WERI-Rb-1 (cell line): Measurements from ENCODE around the gene ZNF319.

Experiments
- DNase-seq: peaks from one replicate; pipeline ENCODE4 v3.0.0-alpha.2; 2020
- H3K27ac ChIP-seq: fragments of 250-450 bp; sonication (Bioruptor Pico); 2 replicates; pipeline ENCODE4 v1.5.1; 2020; ENCODE audit warnings: mild to moderate bottlenecking, moderate library complexity
- H3K27me3 ChIP-seq: fragments of 250-450 bp; sonication (Bioruptor Pico); 2 replicates; pipeline ENCODE4 v1.5.1; 2021; ENCODE audit warnings: mild to moderate bottlenecking, low read depth, moderate library complexity; ENCODE audit not compliant: insufficient read depth, severe bottlenecking
- H3K36me3 ChIP-seq: fragments of 250-450 bp; sonication (Bioruptor Pico); 2 replicates; pipeline ENCODE4 v1.5.1; 2020; ENCODE audit warnings: mild to moderate bottlenecking, moderate library complexity
- H3K4me3 ChIP-seq: 2 replicates; pipeline ENCODE4 v1.5.1; 2011; ENCODE audit warnings: low read depth, mild to moderate bottlenecking, control low read depth, low read length
- H3K9me3 ChIP-seq: fragments of 250-450 bp; sonication (Bioruptor Pico); 2 replicates; pipeline ENCODE4 v1.5.1; 2021; ENCODE audit warnings: mild to moderate bottlenecking, moderate library complexity; ENCODE audit not compliant: severe bottlenecking
- CTCF ChIP-seq: IDR thresholded peaks from 2 replicates; pipeline ENCODE4 v1.5.1; 2011; ENCODE audit warnings: low read depth, mild to moderate bottlenecking, control low read depth, inconsistent platforms, low read length

ZNF319 gene

DNA sequence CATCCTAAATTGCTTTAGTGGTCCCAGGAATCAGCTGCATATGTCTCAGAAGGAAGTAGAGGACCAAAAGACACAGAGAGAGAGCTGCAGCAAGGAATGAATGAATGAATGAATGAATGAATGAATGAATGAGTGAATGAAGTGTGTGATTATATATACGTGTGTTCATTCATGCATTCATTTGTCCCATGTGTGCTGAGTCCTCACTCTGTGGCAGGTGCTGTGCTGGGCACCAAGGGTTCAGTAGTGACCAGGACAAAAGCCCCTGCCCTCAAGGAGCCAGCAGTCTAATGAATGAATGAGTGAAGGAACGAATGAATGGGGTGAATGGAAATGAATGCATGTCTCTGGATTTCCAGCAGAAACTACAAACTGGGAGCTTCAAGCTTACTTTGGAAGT is 38.9 kb downstream of the ZNF319 start:
- DNase-seq = no peak
- Histone ChIP-seq H3K36me3 (no peaks in the 10 kb centered on the region), H3K9me3 (no peaks in the 10 kb centered on the region), H3K4me3 (no peak overlapping the region), H3K27ac (no peak overlapping the region), H3K27me3 (no peaks in the 10 kb centered on the region)
- no peak for TF ChIP-seq CTCF

- Histone ChIP-seq H3K27ac (no peak overlapping the region), H3K9me3 (no peaks in the 10 kb centered on the region), H3K36me3 (no peaks in the 10 kb centered on the region), H3K27me3 (no peaks in the 10 kb centered on the region), H3K4me3 (no peak overlapping the region)
- TF ChIP-seq CTCF = no peak
- DNase-seq = no peak
These were observed 39.5 kb downstream of the ZNF319 start for GRCh38 chr16:57960826-57961472.

GRCh38 chr16:57960310-57960709 is 40.2 kb downstream of the ZNF319 start:
- Histone ChIP-seq H3K9me3 (no peaks in the 10 kb centered on the region), H3K4me3 (no peak overlapping the region), H3K36me3 (no peaks in the 10 kb centered on the region), H3K27me3 (no peaks in the 10 kb centered on the region), H3K27ac (no peak overlapping the region)
- DNase-seq = no peak
- TF ChIP-seq CTCF = no peak

- TF ChIP-seq CTCF = no peak
- H3K4me3 ChIP-seq = no peak overlapping the region
- no peak for DNase-seq
- H3K9me3 ChIP-seq = no peaks in the 10 kb centered on the region
- H3K27ac ChIP-seq = no peak overlapping the region
- no peaks in the 10 kb centered on the region for H3K27me3 ChIP-seq
- H3K36me3 ChIP-seq = no peaks in the 10 kb centered on the region
These were observed 40.7 kb downstream of the ZNF319 start for GRCh38 chr16:57959804-57960203.

DNA sequence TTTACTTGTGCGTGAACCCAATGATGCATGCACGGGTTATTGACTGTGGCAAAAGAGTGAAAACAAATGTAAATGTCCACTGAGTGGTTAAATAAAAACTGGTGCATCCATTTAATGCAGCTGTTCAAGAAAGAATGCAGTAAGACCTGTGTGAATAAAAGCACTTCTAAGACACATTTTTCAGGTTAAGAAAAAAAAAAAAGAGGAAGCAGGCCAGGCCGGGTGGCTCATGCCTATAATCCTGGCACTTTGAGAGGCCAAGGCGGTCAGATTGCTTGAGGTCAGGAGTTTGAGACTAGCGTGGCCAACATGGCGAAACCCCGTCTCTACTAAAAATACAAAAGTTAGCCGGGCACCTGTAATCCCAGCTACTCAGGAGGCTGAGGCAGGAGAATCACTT is 41.4 kb downstream of the ZNF319 start:
- H3K27ac ChIP-seq = no peak overlapping the region
- no peak for TF ChIP-seq CTCF
- no peaks in the 10 kb centered on the region for H3K27me3 ChIP-seq
- no peaks in the 10 kb centered on the region for H3K9me3 ChIP-seq
- DNase-seq = no peak
- H3K4me3 ChIP-seq = no peak overlapping the region
- H3K36me3 ChIP-seq = no peaks in the 10 kb centered on the region

- Histone ChIP-seq H3K36me3 (no peaks in the 10 kb centered on the region), H3K4me3 (no peak overlapping the region), H3K27me3 (no peaks in the 10 kb centered on the region)
These were observed 41.9 kb downstream of the ZNF319 start for GRCh38 chr16:57958544-57958943.

More at GRCh38 chr16:57958544-57958943, 41.9 kb downstream of the ZNF319 start:
- DNase-seq = no peak
- TF ChIP-seq CTCF = no peak
- H3K9me3 ChIP-seq = no peaks in the 10 kb centered on the region
- no peak overlapping the region for H3K27ac ChIP-seq
